ENCODE data around the gene CHST14.

The CHST14 gene

DNA sequence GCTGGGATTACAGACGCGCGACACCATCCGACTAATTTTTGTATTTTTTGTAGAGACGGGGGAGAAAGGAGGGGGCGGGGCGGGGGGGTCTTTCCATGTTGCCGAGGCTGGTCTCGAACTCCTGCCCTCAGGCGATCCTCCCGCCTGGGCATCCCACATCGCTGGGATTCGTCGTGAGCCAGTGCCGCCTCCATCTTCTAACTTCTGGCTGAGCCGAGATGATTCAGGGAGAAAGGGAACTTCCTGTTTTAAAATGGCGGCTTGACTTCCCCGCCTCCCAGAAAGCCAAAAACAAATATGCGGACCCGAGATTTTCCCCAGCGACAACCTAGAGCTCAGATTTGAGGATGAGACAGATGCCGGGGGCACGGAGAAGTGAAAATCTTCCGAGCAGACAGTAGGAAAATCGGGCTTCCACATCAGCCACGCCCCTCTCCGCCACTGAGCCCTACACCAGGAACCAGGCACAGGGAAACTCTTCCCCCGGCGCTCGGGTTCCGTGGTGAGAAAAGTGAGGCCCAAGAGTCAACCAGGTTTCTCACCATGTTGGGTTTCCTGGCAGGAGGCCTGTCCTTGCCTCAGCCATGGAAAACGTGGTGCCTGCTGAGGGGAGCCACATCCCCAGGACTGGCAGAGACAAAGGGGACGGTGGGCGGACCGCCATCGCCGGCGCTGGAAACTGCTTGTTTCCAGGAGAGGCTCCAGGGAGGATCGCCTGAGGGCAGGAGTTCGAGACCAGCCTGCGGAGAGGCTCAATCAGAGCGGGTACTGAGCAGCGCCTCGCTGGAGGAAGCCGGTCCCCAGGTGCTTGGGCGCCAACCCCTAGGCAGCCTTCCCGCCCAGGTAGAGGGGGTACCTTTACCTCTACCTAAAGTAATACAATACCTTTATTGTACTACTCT, 18.7 kb downstream of the CHST14 start:
- no peak for DNase-seq (ENCODE audit: low read depth in 2 of 2)

DNA sequence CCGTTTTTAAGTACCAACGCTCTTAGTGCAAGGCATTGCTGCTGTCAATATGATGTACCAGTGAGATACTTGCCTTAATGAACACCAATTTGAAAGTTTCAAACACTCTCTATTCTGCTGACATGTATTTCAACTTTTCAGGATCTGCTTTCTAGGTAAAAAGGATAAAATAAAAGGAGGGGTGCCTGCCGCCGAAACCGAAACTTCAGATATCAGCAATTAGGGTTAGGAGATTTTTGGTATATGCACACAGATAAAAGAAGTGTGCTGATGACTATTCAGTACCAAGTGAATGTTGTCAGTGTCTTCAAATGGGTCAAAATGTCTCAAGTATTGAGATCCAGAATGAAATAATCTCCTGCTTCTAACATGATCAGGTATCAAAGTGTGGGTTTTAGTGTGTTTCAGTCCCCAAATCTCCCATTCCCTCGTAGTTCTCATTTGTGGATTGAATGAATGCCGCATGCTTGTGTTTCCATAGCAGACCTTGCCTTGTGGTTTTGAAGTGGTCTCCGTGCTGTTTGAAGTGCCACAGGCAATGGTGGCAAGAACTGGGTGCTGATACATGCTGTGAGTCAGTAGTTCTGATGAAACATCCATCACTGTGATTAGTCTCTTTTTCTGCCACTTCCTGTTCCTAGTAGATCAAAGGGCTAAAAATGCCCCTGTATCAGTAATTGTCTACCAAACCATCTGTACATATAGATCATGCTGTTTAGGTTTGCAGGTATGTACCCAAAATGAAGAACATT, 22.5 kb downstream of the CHST14 start:
- DNase-seq (ENCODE audit: low read depth in 2 of 2), result peak; percentile 61 to 65

DNA sequence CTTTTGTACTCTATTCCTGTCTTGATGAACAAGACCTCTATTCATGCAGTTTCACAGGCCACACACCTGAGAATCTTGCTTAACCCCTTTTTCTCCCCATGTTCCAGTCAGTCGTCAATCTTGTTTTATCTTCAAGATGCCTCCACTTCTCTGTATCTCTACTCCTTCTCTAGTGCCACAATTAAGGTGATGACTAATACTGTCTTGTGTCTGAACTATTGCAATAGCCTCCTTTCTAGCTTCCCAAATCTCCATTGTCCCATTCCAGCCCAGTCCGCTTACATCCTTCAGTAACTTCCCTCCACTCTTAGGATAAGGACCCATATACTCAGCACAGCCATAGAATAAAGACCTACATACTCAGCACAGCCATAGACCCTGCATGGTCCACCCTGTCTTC, 24.7 kb downstream of the CHST14 start:
- no peak for DNase-seq (ENCODE audit: low read depth in 2 of 2)

DNA sequence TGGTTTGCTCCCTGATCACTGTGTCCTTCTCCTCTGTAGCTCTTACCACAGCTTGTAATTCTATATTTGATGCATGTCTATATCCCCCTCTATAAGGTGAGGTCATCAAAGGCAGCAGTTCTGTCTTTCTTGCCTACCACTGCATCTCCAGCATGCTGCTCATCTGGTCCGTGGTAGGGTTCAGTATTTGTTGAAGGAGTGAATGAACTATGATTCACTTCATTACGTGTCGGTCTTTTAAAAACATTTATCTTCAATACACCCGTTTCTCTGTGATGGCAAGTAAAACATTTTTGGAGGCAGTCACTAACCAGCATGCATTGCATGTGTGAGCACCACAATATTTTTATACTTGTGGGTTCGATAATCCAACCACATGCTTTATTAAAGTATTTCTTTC, 27.6 kb downstream of the CHST14 start:
- no peak for DNase-seq (ENCODE audit: low read depth in 2 of 2)

DNA sequence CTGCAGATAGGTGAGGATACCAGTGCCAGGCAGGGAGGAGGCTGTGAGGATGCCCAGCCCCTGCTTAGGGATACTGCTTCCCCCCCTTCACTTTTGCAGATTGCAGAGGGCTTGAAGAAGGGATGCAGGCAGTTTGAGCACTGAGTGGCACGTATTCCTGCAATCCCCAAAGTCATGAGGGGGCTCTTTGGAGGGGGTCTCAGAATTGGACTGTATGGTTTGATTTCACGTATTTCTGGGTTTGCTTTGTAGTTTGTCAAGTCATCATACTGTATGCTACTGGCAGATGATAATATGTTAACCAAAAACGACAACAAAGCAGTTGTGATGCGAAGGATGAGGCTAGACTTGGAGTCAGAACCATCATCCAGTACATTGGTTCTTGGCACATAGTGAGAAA, 28.1 kb downstream of the CHST14 start:
- no peak for DNase-seq (ENCODE audit: low read depth in 2 of 2)

DNA sequence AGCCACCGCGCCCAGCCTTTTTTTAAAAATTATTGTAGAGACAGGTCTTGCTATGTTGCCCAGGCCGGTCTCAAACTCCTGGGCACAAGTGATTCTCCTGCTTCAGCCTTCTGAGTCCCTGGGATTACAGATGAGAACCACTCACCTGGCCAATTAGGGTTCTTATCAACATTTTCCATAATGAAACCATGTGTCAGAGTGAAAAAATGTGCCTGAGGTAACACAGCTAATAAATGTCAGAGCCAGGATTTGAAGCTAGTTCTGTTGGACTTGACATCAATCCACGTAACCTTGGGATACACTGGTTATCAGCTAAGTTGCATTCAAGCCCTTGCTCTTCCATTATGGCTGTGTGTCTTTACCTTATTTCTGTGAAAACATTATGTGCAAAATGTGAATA, 29.1 kb downstream of the CHST14 start:
- DNase-seq (ENCODE audit: low read depth in 2 of 2), result no peak

DNA sequence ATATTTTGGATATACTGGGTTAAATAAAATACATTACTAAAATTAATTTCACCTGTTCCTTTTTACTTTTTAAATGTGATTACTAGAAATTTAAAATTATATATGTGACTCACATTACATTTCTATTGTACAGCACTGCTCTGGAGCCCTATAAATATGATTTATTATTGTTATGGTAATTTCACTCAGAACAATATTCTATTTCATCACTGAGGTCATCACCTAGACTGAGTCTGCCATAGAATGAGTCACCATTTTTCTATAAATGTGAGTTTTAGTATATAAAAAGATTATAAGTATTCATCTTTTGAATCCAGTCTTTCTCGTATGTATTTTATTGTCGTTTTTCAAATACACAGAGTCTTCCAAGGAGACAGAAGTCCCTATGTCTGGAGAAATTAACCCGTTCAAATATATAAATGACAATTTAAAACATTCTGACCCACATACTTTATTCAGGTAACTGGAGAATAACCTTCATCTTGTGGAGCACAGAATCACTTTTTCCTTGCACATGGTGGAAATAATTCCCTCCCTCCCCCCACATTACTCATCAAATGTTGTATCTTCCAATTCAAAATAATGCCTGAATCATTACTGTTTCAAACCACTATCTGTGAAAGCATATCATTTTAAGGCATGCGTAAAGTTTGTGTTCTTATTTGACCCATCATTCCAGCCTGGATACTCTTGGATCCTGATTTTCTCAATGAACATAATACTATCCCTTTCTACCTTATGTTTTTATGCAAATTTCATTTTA, 30.0 kb downstream of the CHST14 start:
- no peak for DNase-seq (ENCODE audit: low read depth in 2 of 2)

DNA sequence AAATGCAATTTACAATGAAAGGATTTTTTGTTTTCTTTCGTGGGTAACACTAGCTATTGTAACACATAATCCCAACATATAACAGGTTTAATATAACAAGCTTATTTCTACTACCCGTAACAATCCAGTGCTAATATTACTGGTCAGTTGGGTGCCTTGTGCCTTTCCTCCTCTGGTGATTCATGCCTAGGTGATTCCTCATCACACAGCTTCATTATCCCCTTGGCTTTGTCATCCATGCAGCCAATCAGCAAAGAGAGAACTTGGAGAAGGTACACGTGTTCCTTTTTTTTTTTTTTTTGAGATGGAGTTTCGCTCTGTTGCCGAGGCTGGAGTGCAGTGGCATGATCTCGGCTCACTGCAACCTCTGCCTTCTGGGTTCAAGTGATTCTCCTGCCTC, 30.7 kb downstream of the CHST14 start:
- DNase-seq (ENCODE audit: low read depth in 2 of 2), result no peak

DNA sequence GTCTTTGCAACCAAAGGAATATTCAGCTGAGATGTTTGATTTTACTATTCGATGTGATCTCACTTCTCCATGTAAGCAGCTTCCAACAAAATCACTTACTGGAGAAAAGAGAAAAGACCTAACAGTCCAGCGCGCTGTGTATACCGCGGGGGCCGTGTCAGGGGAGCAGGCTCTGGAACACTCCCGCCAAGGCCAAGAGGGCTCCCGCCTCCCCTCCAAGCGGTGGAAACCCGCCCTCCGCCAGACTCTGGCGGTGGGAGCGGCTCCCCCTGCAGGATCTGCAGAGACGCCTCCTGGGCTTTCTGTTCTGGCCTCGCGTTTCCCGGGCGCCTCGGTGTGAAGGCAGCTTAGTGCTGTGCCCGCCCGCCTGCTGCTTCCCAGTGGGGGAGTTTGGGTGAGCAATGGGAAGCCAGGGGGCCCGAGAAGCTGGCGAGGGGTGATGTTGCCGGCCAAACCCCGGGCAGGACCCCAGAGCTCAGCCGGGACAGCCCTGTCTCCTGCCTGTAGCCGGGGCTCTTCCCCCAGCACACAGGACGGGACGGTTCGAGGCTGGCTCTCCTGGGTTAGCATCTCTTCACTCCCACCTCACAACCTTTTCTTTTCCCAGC, 36.3 kb downstream of the CHST14 start:
- peak; percentile 17 to 58 for DNase-seq (ENCODE audit: low read depth in 2 of 2)

DNA sequence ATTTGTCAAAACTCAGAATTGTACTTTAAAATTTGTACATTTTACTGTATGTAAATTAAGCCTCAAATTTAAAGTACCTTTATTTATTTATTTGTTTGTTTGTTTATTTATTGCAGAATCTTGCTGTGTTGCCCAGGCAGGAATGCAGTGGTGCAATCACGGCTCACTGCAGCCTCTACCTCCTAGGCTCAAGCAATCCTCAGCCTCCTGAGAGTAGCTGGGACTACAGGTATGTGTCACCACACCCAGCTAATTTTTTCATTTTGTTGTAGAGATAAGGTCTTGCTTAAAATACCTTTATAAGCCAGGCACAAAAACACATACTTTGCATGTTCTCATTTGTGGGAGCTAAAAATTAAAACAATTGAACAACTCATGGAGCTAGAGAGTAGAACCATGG, 37.4 kb downstream of the CHST14 start:
- DNase-seq (ENCODE audit: low read depth in 2 of 2), result no peak

DNA sequence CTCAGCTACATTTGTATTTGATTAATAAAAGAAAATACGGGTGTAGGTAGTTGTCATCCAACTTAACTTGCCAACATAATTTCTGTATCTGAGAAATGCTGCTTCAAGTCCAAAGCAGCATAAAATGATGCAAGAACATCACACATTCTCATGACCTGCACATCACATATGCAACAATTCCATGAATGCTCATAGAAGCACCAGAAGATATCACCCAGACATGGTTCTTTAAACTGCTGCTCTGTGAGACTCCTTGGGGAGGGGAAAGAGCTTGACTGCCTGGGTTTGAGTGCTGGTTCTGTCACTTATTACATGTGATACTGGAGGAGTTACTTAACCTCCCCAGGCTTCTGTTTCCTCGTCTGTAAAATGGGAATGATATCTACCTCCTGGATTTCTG, 39.4 kb downstream of the CHST14 start:
- DNase-seq (ENCODE audit: low read depth in 2 of 2), result no peak

DNA sequence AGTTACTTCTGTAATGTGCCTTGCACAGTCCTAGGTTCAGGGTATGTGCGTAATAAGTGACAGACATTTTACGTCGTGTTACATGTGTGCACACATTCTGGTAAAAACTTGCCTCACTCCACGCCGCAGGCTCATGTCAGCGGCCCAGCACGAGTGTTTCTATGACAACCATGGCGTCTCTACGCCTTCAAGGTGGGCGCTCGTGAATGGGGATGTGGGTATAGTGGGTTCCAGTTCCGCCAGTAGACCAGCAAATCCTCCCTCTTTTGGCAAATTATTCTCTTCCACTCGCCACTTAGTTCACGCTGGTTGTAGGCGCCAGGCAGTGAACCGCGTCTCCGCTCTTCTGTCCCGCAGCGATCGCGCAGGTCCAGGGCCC, 40.3 kb downstream of the CHST14 start:
- no peak for DNase-seq (ENCODE audit: low read depth in 2 of 2)

DNA sequence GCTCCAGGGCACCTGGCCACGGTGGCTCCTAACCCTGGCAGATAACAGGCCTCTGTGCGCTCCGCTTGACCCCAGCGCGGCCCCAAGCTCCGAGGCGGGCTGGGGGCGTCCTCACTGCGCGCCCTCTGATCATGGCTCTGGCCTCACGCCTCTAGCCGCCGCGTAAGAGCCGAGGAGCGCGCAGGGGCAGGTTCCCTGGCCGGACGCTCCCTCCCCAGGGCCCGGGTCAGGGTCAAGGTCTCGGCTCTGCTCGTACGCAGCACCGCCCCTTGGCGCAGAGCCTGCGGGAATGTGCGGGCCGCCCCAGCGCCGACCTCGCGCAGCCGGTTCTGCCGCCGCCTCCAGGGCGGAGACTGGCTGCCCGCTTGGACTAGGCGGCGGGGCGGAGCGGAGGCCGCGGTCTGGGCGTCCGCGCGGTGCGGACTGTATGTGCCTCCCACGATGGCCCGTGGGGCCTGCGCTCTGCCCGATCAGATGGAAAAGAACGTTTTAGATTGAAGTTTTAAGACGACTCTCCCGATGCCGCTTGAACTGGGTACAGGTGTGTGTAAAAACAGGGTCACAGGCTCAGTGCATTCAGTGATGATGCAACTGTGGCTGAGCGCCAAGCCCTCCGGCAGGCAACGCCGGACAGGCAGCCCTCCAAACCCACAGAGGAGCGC, 40.8 kb downstream of the CHST14 start:
- DNase-seq (ENCODE audit: low read depth in 2 of 2), result no peak

DNA sequence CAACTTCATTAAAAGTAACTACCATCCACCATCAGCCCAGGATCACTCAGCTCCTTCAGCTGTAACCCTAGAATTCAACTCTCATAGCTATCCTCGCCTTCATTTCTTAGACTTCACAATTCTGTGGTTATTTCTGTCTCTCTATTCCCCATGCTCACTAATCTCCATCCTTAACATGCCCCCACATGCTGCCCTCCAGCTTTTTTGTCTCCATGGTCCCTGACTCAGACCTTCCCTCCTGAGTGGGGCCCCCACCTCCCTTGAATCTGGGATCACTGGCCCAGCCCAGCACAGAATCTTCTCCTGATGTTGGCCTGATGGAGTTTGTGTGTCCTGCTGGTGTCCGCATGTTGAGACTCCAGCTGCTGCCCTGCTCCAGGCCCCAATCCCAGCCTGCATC, 41.7 kb downstream of the CHST14 start:
- DNase-seq (ENCODE audit: low read depth in 2 of 2), result no peak

DNA sequence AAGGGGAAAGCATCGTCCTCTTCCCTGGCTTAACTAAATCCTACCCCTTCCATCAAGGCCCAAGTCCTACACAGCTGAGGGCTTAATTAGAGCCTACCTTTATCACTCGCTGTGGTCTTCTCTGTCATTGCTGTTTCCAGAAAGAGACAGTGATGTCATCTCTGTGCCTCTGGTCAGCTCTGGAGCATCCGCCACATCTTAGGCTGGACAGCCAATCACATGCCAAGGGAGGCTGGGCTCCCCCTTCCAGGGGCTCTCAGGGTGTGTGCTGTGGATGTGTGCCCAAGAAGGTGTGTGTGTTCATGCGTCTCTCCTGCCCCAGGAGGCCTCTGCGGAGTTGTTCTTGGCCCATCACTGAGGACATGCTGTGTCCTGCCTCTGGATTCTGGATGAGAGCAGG, 42.8 kb downstream of the CHST14 start:
- DNase-seq (ENCODE audit: low read depth in 2 of 2), result no peak

DNA sequence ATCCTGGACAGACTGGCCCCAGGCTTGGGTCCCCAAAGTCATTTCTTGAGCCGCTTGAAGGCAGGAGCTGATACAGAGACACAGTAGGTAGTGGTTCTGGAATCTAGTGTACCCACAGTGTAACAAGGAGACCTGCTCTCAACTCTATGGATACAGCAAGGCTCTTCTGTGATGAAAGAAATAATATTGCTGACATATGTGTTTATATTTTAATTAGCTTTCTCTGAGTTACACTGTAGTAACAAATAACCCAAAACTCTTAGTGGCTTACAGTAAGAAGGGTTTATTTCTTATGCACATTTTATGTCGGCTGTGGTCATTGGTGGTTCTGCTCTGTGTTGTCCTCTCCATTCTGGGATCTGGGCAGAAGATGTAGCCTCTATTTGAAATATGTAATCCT, 45.5 kb downstream of the CHST14 start:
- DNase-seq (ENCODE audit: low read depth in 2 of 2), result no peak

Data from stimulated activated CD4-positive, alpha-beta T cell treated with anti-CD3 and anti-CD28 coated beads, Interleukin-15, amount 100 ng/mL, for 48 hours (primary cell).